Activated naive CD4-positive, alpha-beta T cell treated with anti-CD3 and anti-CD28 coated beads, Interleukin-2, amount 50 U/mL, for 72 hours (primary cell): ENCODE data around the gene SMURF2. TPM values are rescaled to one million over a fixed set of nuclear protein-coding genes. Genes with fewer than 3 reads are reported as not detected.

Experiments used
- ATAC-seq, 2 donors: fragments of 150-1000 bp; cut with Tn5 transposase; 2 replicates each; pipeline ENCODE4 v1.10.0; 2021; ENCODE audit warnings: mild to moderate bottlenecking in 2 of 2, moderate library complexity in 2 of 2
- DNase-seq, 2 donors: peaks; one replicate each; pipeline ENCODE4 v3.0.0; 2021 to 2022; ENCODE audit warnings: low spot score in 2 of 2
- H3K27ac Mint-ChIP-seq, 2 donors: one replicate each; pipeline ENCODE4 v1.8.0; 2022; ENCODE audit warnings: mild to moderate bottlenecking in 2 of 2, mixed read lengths in 2 of 2
- H3K36me3 Mint-ChIP-seq, 2 donors: one replicate each; pipeline ENCODE4 v1.8.0; 2022; ENCODE audit warnings: mixed read lengths in 2 of 2
- H3K9me3 Mint-ChIP-seq, 2 donors: one replicate each; pipeline ENCODE4 v1.8.0; 2022; ENCODE audit warnings: mixed read lengths in 2 of 2
- total RNA-seq, 2 donors: library from RNA; stranded (reverse); gene quantifications; one replicate each; pipeline ENCODE4 v1.2.3, GENCODE V29; 2022

SMURF2 gene
- total RNA-seq = 10 to 100 TPM; 14.9 to 16.0 TPM

GRCh38 chr17:64661976-64662773, at the start of gene SMURF2:
Gene SMURF2, minus strand, starts transcription at chr17:64662307. Its CDS starts 427 bp downstream, at chr17:64661880.
- Mint-ChIP-seq H3K9me3 (no peaks in the 10 kb centered on the region), H3K36me3 (peaks cover 6 to 8% of the 10 kb centered on the region in 2 donors), H3K27ac (peak within 1 kb of the TSS; percentile 92 to 97)
- DNase-seq (peak; percentile 76 to 83), ATAC-seq (peak; percentile 91)

DNA sequence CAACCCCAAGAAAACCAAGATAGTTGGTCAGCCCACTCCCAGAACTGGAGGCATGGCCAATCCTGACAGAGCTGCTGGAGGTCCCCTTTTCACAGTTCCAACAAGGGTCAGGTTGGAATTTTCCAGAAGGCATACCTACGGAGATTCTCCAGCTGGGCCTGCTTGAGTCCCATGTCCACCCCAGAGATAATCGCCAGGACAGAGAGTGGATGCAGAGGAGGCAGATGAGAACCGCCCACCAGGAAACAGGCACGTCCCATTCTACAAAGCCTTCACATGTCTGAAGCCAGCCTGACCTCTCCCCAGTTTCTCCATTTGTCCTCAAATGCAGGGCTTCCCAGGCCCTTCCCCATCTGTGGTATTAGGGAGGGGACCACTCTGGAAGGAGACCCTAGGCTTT, 47.4 kb upstream of the SMURF2 start:
- peak overlapping the region in 1 of 2 donors; percentile 81 for H3K27ac Mint-ChIP-seq
- peaks cover 5 to 6% of the 10 kb centered on the region in 2 donors for H3K36me3 Mint-ChIP-seq
- peaks cover 0 to 4% of the 10 kb centered on the region in 2 donors for H3K9me3 Mint-ChIP-seq
- ATAC-seq (no peak), DNase-seq (no peak)

GRCh38 chr17:64707050-64707591, 45.0 kb upstream of the SMURF2 start:
- Mint-ChIP-seq H3K36me3 (no peaks in the 10 kb centered on the region), H3K27ac (no peak overlapping the region), H3K9me3 (peaks cover 0 to 4% of the 10 kb centered on the region in 2 donors)
- DNase-seq (no peak), ATAC-seq (no peak)

DNA sequence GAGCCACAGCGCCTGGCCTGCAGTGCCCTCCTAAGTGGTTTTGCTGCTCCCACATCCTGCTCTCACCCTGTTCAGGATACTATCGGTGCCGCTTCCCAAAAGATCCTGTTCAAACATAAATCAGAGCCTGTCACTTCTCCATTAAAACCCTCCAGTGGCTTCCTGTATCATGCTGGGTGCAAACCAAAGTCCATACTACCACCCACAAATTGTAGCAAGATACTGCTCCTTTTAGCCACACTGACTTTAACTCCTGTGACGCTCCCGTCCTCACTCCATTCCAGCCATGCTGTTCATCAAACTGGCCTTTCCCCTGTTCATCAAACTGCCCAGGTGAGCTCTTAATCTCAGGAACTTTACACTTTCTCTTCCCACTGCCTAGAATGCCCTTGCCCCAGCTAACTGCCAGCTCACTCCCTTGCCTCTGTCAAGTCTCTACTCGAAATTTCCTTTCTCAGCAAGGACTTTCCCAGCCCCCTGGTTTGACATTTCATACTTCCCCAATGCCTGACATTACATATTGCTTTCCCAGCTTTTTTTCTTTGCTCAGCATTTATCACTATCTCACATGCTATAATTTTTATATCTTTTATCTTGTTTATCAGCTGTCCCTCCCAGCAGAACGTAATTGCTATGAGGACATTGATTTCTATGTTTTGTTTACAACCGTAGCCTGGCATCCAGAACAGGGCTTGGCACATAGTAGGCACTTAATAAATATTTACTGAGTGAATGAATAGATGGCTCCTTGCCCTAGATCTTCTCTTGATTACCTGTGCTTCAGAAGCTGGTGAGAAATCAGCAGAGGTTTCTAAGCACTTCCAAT, 44.3 kb upstream of the SMURF2 start:
- H3K36me3 Mint-ChIP-seq = no peaks in the 10 kb centered on the region
- DNase-seq = no peak
- H3K27ac Mint-ChIP-seq = no peak overlapping the region
- ATAC-seq = no peak
- peaks cover 0 to 4% of the 10 kb centered on the region in 2 donors for H3K9me3 Mint-ChIP-seq

DNA sequence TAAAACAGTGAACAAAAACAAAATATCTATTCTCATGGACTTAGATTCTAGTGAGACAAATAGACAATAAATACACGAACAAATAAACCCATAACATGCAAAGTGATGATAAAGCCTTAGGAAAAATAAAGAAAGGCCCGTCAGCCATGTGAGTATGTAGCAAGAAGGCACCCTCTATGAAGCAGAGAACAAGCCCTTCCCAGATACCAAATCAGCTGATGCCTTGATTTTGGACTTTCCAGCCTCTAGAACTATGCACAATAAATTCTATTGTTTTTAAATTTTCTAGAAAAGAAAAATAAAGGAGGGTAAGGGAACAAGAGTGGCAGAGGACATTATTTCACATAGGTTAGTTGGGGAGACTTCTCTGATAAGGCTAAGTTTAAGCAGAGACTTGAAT, 40.7 kb upstream of the SMURF2 start:
- no peak overlapping the region for H3K27ac Mint-ChIP-seq
- ATAC-seq = no peak
- no peak for DNase-seq

DNA sequence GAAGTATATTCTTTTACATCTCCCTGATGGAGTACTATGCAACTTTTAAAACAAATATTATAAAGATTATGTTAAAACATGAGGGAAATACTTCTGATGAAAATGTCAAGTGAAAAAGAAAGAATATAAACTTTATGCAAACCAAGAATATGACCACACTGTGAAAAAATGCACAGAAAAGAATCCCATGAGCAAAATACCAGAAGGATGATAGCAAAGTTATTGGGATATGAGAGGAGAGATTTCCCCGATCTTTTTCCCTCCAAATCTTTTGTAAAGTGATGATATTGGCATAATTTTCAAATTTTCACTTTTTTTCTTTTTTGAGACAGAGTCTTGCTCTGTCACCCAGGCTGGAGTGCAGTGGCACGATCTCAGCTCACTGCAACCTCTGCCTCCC, 36.6 kb upstream of the SMURF2 start:
- DNase-seq = no peak
- H3K27ac Mint-ChIP-seq = no peak overlapping the region
- peaks cover 0 to 4% of the 10 kb centered on the region in 2 donors for H3K9me3 Mint-ChIP-seq
- no peaks in the 10 kb centered on the region for H3K36me3 Mint-ChIP-seq
- ATAC-seq = no peak

More for the DNA sequence above, 40.7 kb upstream of the SMURF2 start:
- Mint-ChIP-seq H3K9me3 (peaks cover 0 to 4% of the 10 kb centered on the region in 2 donors), H3K36me3 (no peaks in the 10 kb centered on the region)

DNA sequence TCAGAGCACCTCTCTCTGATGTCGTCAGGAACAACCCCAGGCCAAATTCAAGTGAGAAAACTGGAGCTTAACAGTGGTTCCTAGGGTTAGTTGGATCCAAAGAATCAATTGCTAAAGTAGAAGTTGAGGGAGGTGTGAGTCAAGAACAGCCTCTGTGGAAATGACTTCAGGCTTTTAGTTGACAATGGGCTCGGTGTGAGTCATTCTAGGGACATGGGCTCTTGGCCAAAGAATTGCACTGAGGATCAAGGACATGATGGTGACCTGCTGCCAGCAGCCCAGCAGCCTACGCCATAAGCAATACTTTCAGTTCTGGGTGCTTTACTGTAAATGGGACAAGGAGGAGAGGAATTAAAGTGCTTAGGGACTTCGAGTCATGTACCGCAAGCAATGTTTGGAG, 32.1 kb upstream of the SMURF2 start:
- Mint-ChIP-seq H3K36me3 (no peaks in the 10 kb centered on the region), H3K27ac (no peak overlapping the region), H3K9me3 (no peaks in the 10 kb centered on the region)
- no peak for DNase-seq
- ATAC-seq = peak in 1 of 2 donors; percentile 14

DNA sequence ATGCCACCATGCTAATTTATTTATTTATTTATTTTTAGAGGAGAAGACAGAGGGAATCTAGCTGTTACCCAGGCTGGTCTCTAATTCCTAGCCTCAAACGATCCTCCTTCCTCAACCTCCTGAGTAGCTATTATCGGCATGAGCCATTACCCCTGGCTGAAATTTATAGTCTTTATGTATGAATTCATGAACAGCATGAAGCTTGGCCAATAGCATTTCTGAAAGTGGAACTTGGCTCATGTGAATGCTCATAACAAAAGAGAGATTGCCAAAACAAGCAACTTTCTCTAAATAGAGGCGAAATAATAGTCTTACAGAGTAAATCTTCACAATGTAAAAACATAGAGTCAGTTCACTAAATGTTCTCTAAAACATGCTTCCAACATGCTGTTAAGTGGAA, 30.1 kb upstream of the SMURF2 start:
- Mint-ChIP-seq H3K9me3 (no peaks in the 10 kb centered on the region), H3K36me3 (no peaks in the 10 kb centered on the region), H3K27ac (no peak overlapping the region)
- DNase-seq = no peak
- ATAC-seq = no peak

DNA sequence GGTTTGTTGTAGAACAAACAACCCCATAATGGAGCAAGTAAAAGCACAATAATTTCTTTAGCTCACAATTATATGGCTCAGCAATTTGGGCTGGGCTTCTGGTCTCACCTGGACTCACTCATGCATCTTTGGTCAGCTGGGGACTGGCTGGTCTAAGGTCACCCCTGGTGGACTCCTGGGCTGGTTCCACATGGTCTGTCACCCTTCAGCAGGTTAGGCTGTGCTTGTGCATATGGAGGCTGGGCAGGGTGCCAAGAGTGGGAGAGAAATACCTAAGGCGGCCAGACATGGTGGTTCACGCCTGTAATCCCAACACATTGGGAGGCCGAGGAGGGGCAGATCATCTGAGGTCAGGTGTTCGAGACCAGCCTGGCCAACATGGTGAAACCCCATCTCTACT, 27.0 kb upstream of the SMURF2 start:
- Mint-ChIP-seq H3K9me3 (no peaks in the 10 kb centered on the region), H3K27ac (no peak overlapping the region), H3K36me3 (no peaks in the 10 kb centered on the region)
- no peak for ATAC-seq
- DNase-seq = no peak

DNA sequence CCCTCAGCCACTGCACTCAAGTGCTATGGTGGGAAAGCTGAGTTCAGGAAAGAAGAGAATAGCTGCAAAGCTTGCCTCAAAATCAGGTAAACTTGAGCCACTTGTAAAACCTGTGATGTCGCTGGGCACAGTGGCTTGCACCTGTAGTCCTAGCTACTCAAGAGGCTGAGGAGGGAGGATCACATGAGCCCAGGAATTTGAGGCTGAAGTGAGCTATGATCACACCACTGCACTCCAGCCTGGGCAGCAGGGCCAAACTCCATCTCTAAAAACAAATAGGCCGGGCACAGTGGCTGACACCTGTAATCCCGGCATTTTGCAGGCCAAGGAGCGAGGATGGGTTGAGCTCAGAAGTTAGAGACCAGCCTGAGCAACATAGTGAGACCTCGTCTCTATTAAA, 26.4 kb upstream of the SMURF2 start:
- no peak for ATAC-seq
- Mint-ChIP-seq H3K36me3 (no peaks in the 10 kb centered on the region), H3K9me3 (no peaks in the 10 kb centered on the region), H3K27ac (no peak overlapping the region)
- DNase-seq = no peak

DNA sequence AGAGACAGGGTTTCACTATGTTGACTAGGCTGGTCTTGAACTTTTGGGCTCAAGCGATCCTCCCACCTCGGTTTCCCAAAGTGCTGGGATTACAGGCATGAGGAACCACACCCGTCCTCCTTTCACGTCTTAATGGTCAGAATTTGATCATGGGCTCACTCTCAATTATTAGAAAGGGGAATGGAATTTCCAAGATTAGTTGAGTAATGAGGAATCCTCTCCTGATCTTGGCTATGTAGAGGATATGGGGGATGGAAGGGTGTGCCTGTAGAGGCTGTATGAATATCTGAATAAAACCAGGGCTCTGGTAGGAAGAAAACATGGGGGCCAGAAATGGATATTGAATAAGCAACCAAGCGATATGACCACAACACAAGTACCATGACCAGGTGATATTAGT, 25.9 kb upstream of the SMURF2 start:
- Mint-ChIP-seq H3K9me3 (no peaks in the 10 kb centered on the region), H3K36me3 (no peaks in the 10 kb centered on the region), H3K27ac (no peak overlapping the region)
- ATAC-seq (no peak), DNase-seq (no peak)

GRCh38 chr17:64687376-64687775, 25.3 kb upstream of the SMURF2 start:
- Mint-ChIP-seq H3K27ac (no peak overlapping the region), H3K36me3 (no peaks in the 10 kb centered on the region), H3K9me3 (no peaks in the 10 kb centered on the region)
- ATAC-seq (no peak), DNase-seq (no peak)

DNA sequence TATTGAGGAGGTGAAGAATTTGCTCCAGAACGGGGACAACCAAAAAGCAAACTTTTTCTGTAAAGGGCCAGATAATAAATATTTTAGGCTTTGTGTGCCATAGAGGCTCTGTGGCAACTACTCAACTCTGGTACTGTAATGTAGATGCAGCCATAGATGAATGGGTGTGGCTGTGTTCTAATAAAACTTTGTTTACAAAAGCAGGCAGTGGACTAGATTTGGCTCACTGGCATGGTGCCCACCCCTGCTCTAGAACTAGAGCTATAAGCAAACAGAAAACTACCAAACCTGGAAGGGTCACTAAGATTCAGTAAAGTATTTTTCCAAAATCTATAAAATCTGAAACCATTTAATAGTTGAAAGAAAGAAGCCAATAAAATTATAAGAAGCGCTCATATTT, 24.6 kb upstream of the SMURF2 start:
- DNase-seq = no peak
- Mint-ChIP-seq H3K36me3 (no peaks in the 10 kb centered on the region), H3K27ac (no peak overlapping the region), H3K9me3 (no peaks in the 10 kb centered on the region)
- ATAC-seq = no peak

DNA sequence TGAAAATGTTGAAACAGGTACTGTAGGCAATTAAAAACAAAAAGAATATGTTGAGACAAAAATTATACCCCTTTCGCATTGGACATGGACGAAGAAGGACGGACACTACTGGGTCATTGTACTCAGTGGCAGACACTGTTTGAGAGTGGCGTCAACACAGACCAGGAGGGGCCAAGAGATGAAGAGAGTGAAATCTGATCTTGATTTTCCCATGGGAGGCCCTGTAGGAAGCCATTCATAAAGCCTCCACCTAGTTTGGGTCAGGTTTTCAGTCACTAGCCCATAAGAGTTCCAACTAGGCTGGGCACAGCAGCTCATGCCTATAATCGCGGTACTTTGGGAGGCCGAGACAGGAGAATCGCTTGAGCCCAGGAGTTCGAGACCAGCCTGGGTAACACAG, 23.6 kb upstream of the SMURF2 start:
- peak overlapping the region in 1 of 2 donors; percentile 46 for H3K27ac Mint-ChIP-seq
- no peaks in the 10 kb centered on the region for H3K36me3 Mint-ChIP-seq
- DNase-seq = no peak
- no peaks in the 10 kb centered on the region for H3K9me3 Mint-ChIP-seq
- ATAC-seq = no peak

DNA sequence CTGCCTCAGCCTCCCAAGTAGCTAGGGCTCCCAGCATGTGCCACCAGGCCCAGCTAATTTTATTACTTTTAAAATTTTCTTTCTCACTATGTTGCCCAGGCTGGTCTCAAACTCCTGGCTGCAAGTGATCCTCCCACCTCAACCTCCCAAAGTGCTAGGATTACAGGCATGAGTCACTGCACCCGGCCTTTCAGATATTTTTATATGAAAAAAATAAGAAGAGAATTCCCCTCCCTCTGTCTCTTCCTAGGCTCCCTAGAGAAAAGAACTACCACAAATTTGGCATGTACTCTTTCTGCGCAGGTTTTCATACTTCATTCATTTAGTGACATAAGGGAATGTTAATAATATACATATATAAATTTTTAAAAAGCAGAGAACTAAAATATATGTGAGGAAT, 21.7 kb upstream of the SMURF2 start:
- no peak overlapping the region for H3K27ac Mint-ChIP-seq
- DNase-seq = no peak

DNA sequence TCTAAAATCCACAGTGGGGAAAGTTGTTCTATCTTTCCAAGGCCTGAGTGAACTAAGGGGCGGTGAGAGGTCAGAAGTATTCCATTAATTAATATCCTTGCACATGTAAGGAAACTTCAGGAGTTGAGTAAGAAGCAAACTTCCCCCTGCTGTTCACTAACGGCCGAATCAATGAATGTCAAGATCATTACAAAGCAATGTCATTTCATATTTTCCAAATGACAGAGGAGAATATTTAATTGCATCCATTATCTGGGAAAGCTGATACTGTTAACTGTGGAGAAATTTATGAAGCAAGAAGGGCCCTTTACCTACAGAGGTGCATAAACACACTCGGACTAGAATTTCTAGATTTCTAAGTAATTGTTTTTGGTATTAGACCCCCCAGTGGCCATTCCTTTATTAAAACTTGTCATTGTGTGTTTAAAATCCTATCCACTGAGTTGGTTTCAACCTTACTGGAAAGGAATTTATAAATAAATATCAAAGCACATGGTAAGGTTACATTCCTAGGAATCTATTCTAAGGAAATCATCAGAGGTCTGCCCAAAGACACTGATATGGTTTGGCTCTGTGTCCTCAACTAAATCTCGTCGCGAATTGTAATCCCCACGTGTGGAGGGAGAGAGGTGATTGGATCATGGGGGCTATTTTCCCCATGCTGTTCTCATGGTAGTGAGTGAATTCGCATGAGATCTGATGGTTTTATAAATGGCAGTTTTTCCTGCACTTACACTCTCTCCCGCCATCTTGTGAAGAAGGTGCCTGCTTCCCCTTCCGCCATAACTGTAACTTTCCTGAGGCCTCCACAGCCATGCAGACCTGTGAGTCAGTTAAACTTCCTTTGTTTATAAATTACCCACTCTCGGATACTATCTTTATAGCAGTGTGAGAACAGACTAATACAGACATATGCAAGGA, 20.4 kb upstream of the SMURF2 start:
- no peak for ATAC-seq
- Mint-ChIP-seq H3K27ac (no peak overlapping the region), H3K36me3 (no peaks in the 10 kb centered on the region), H3K9me3 (no peaks in the 10 kb centered on the region)
- no peak for DNase-seq

More for the DNA sequence above, 21.7 kb upstream of the SMURF2 start:
- no peak for ATAC-seq
- H3K36me3 Mint-ChIP-seq = no peaks in the 10 kb centered on the region
- H3K9me3 Mint-ChIP-seq = no peaks in the 10 kb centered on the region
